Medulla oblongata (tissue), 1 donor: Measurements from ENCODE around the gene VSTM2L.

Experiments used
- DNase-seq: peaks from one replicate; pipeline ENCODE4 v3.0.0-alpha.2; 2015; ENCODE audit errors: extremely low spot score

Gene VSTM2L

DNA sequence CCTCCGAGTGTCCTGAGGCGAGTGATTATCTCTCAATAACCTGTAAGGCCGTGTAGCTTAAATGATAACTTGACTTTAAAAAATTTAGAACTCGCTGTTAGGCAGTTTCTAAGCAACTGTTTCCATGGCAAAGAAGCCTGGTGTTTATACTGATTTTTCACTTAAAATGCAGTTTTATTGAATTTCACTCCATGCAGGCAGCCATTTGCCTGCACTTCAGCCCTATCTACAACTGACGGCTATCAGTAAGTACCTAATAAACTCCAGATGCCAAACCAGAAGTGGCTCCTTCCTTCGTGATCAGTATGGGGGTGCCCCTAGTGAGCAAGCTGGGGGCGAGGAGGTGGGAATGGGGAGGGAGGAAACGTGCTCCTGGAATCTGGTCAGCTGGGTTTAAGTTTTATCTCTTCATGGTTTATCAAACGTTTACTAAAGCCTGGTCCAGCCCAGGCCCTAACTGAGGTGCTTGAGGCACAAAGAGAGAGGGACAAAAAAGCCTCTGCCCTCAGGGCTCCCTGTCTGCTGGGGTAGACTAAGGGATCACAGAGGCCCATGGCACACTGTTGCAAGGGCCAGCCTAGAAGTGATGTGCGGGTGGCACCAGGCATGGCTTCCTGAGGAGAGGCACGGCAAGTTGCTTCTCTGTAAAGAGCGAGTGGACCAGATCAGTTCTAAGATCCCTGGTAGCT is 84.8 kb downstream of the VSTM2L start:
- no peak for DNase-seq

DNA sequence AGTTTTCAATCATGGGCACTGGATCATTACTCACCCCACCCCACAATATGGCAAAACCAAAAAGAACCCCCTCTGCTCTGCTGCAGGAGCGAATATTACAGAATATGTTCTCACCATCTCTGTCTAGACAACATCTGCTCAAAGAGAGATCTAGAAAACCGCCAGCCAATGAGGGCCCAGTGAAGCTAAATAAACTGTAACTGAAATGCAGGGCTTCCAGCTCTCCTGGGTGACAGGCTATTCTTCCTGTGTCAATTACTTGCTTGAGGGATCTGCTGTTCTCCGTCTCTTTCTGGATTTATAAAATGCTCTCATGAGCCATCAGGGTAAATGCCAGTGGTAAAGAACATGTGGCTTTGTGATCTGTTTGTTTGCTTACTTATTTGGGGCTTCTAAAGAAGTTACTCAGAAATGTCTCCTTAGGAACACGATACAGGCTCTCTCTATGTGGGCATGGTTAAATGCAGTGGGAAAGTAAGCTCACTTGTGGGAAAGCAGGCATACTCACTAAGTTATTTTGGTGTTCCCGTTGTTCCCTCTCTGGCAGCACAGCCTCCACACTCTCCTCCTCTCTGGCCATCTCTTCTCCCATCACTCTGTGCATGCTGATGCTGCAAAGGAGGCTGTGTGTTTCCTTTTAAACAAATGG is 85.5 kb downstream of the VSTM2L start:
- DNase-seq, result no peak

DNA sequence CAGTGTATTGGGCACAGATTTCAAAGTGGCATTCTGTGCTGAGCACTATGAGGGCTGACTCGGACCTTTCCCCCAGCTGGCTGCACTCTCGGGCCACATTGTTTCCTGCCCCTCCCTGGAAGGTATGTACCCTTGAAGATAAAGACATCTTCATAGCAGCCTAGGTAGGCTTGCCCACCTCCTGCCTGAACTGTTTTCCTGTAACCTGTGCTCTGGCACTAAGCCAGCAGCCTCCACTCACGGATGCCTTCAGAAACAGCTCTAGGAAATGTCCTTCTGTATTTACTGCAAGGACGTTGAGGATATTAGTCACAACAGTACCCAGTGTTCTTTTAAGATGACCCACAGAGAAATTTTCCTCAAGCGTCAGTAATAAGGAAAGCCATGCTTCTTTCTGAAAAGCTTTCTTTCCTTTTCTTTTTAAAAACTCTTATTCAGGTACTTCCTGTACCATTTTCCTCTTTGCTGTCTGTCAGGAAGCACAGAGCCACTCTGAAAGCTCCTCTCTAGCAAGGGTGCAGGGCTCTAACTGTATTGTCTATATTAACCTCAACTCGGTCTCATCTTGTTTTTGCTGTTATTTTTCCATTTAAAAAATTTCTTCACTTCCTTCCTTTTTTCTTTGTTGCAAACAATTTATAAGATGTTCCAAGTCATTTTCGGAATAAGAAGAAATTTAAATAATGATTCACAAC is 86.8 kb downstream of the VSTM2L start:
- no peak for DNase-seq

DNA sequence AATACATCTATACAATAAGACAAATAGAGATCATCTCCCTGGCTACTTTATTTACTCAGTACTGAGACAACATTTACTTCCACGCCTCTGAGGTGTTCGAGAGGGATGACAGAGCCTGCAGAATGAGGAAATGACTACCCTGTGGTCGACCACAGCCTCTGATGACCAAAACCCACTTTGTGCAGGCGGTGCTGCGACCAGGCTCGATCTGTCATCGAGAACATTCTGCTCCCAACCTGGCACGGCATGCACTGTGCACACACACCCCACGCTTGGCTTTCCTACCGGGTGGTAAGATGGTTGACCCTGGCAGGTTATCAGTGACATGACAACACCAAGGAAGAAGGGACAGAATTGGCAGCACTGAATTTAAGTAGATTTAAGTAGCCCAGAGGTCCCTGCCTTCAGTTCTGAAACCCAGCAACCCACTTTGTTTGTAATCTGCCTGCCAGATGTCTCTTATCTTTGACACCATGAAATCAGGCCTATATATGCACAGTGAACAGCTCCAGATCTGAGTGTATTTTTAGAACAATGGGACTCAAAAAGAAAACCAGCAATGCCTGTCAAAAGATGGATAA is 87.7 kb downstream of the VSTM2L start:
- DNase-seq, result peak; percentile 43

DNA sequence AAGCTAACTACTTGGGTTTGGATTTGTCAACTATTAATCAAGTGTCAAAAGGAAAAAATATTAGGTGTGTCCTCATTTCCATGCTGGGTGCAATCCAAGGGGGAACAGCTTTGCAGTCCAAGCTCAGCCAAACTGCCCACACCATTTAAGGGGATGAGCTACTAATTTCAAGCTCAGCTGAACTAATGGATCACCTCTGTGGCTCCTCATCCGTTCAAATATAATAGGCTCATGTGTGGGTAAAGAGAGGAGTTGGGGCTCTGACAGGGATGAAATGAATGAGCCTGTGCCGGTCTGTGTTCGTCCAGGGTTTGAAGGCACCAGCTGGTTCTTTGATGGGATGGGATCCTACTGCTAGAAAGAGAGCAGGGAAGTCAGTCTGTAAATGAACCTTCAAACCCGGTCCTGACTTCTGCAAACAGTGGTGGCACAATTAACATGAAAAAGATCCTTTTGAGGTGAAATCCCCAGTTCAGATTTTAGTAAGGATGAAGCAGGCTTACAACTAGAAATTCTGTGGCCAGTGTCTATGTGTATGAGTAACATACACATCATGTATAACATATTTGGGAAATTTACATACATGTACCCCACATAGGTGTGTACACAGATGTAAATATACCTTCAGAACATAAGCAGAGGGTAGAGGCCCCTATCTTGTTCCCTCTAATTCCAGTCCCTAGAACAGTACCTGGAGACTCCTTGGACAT is 88.4 kb downstream of the VSTM2L start:
- no peak for DNase-seq

- no peak for DNase-seq
Observed at GRCh38 chr20:37991908-37992307, 89.0 kb downstream of the VSTM2L start.

GRCh38 chr20:37992802-37993409 is 90.0 kb downstream of the VSTM2L start:
- no peak for DNase-seq

- no peak for DNase-seq
Observed at GRCh38 chr20:37994512-37994911, 91.6 kb downstream of the VSTM2L start.
